Thoracic aorta (tissue), 2 donors: ENCODE data around the gene PDE7B. TPM values are rescaled to one million over a fixed set of nuclear protein-coding genes. Genes with fewer than 3 reads are reported as not detected.
A peak's percentile ranks its signal among the peaks of the same experiment; 100 is the strongest.

Source experiments
- ATAC-seq: fragments of 150-250 bp; one replicate; pipeline ENCODE4 v1.8.0; 2017; ENCODE audit warnings: low read depth; ENCODE audit not compliant: insufficient number of reproducible peaks, low FRiP score
- DNase-seq: peaks from one replicate; pipeline ENCODE4 v3.0.0-alpha.2; 2020; ENCODE audit warnings: low spot score
- H3K27ac ChIP-seq, 2 donors: fragments of 200-600 bp; sonication (generic); 1 replicate in 1 of 2; 2 replicates in 1 of 2; pipeline ENCODE4 v1.5.1; 2016; ENCODE audit warnings: mild to moderate bottlenecking in 2 of 2, moderate library complexity in 2 of 2
- H3K27me3 ChIP-seq: fragments of 200-600 bp; sonication (generic); replicated peaks from 2 replicates; pipeline ENCODE4 v1.6.0; 2016; ENCODE audit warnings: mild to moderate bottlenecking; ENCODE audit not compliant: insufficient read depth
- H3K36me3 ChIP-seq: fragments of 200-600 bp; sonication (generic); one replicate; pipeline ENCODE4 v1.5.1; 2016
- H3K4me1 ChIP-seq, 2 donors: fragments of 200-600 bp; sonication (generic); 1 replicate in 1 of 2; 2 replicates in 1 of 2; pipeline versions ENCODE4 v1.5.1 to v1.6.0; 2016; ENCODE audit warnings: low read depth in 2 of 2, mild to moderate bottlenecking in 1 of 2; ENCODE audit not compliant: control insufficient read depth in 1 of 2
- H3K4me3 ChIP-seq: fragments of 200-600 bp; sonication (generic); 2 replicates; pipeline ENCODE4 v1.5.1; 2016; ENCODE audit warnings: mild to moderate bottlenecking
- H3K9me3 ChIP-seq: fragments of 200-600 bp; sonication (generic); 2 replicates; pipeline ENCODE4 v1.5.1; 2016
- total RNA-seq, 2 donors: library from RNA; depleted of rRNA; stranded (reverse); fragments of >200 nt; gene quantifications; one replicate each; pipeline versions ENCODE4 v1.1.0 to v1.2.3, GENCODE V29; 2016
- TF ChIP-seq, protein P1 (sequence below): fragments of 200-600 bp; sonication (generic); IDR thresholded peaks from one replicate; pipeline ENCODE4 v1.5.1; 2019; ENCODE audit warnings: antibody characterized with exemption

PDE7B gene
- total RNA-seq, 2 donors from 2014 or later = 2.6 to 13.2 TPM

DNA sequence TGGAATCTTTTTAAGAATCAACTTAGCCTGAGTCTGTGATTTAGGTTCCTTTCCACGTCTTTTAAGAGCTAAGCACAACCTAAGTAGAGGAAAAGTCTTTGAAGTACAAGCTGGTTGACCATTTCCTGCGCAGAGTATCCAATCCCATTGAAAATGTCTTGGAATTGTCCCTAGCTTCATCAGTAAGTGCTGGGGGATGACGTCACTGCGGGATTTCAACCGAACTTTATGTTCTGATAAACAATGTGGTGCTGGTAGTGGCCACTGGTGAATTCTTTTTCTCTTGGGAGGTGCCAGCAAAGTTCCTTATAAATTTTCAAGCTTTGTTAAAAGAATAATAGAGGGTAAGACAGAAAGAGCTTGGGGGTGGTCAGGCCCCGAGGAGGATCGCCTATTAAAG lies 69.2 kb downstream of the PDE7B start:
- Histone ChIP-seq H3K4me3 (no peak overlapping the region), H3K27me3 (no peaks in the 10 kb centered on the region), H3K9me3 (no peaks in the 10 kb centered on the region), H3K27ac (no peak overlapping the region), H3K36me3 (no peaks in the 10 kb centered on the region), H3K4me1 (peaks cover 15 to 29% of the 10 kb centered on the region in 2 donors)
- no peak for ATAC-seq
- DNase-seq = no peak
- TF ChIP-seq, protein P1, sequence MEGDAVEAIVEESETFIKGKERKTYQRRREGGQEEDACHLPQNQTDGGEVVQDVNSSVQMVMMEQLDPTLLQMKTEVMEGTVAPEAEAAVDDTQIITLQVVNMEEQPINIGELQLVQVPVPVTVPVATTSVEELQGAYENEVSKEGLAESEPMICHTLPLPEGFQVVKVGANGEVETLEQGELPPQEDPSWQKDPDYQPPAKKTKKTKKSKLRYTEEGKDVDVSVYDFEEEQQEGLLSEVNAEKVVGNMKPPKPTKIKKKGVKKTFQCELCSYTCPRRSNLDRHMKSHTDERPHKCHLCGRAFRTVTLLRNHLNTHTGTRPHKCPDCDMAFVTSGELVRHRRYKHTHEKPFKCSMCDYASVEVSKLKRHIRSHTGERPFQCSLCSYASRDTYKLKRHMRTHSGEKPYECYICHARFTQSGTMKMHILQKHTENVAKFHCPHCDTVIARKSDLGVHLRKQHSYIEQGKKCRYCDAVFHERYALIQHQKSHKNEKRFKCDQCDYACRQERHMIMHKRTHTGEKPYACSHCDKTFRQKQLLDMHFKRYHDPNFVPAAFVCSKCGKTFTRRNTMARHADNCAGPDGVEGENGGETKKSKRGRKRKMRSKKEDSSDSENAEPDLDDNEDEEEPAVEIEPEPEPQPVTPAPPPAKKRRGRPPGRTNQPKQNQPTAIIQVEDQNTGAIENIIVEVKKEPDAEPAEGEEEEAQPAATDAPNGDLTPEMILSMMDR = no peak

DNA sequence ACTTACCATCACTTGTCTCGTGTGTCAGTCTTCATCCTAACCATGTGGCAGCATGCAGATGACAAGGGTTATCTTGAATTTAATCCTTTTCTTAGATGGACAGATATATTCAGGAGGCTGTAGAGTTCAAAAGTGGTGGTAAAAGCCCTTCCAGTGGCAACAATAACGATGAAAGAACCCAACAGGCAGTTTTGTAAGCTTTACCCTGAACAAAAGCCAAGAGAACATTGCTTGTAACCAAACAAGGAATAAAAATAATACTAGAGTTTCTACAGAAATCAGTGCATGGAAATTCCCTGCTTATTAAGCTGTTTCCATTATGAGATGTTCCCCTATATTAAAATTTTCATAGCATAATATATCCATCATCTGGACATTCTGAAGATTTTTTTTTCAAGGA lies 69.7 kb downstream of the PDE7B start:
- H3K27me3 ChIP-seq = no peaks in the 10 kb centered on the region
- H3K27ac ChIP-seq = no peak overlapping the region
- ATAC-seq (no peak), DNase-seq (no peak)
- TF ChIP-seq, protein P1 = no peak
- H3K4me1 ChIP-seq = peaks cover 15 to 29% of the 10 kb centered on the region in 2 donors
- no peaks in the 10 kb centered on the region for H3K9me3 ChIP-seq
- no peak overlapping the region for H3K4me3 ChIP-seq
- H3K36me3 ChIP-seq = no peaks in the 10 kb centered on the region

DNA sequence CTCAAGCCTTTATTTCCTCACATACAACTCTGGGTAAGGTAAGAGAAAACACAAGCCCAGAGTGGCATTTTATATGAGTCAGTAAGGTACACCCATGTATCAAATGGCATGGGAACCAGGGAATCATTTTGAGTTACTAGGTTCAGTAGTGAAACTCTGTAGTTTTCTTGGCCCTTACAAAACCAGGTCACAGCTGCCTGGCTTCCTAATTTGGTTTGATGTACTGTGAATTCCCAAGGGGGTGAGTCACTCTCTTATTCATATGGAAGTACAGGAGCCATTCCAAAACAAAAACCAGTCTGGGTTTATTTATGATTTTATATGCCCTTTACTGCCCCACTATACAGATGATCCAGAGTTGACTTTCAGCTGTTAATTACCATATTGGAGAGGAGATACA lies 70.7 kb downstream of the PDE7B start:
- Histone ChIP-seq H3K36me3 (no peaks in the 10 kb centered on the region), H3K27me3 (no peaks in the 10 kb centered on the region), H3K4me3 (no peak overlapping the region), H3K4me1 (peaks cover 15 to 29% of the 10 kb centered on the region in 2 donors), H3K9me3 (no peaks in the 10 kb centered on the region), H3K27ac (peak overlapping the region in 1 of 2 donors; percentile 1)
- no peak for DNase-seq
- TF ChIP-seq, protein P1 = no peak
- peak; percentile 95 for ATAC-seq

DNA sequence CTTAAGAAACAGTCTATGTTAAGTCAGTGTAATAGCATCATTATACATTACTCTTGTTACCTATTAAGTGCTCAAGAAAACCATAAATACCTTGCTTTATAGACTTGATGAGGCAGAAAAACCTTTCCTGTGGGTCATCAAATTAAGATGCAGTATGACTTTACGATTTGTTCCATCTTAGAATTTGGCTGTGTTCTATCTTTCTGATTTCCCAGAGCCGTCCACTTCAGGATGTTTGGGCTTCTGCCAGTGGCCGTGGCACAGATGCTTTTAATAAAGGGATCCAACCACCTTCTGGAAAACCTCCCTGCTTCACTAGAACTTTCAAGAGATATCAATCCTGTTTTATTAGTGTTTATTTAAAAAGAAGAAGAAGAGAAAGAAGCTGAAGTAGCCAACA lies 71.2 kb downstream of the PDE7B start:
- TF ChIP-seq, protein P1 = no peak
- no peaks in the 10 kb centered on the region for H3K36me3 ChIP-seq
- H3K27me3 ChIP-seq = no peaks in the 10 kb centered on the region
- no peaks in the 10 kb centered on the region for H3K9me3 ChIP-seq
- peaks cover 15 to 29% of the 10 kb centered on the region in 2 donors for H3K4me1 ChIP-seq
- no peak for DNase-seq
- peak overlapping the region in 1 of 2 donors; percentile 1 for H3K27ac ChIP-seq
- H3K4me3 ChIP-seq = no peak overlapping the region
- ATAC-seq = no peak

DNA sequence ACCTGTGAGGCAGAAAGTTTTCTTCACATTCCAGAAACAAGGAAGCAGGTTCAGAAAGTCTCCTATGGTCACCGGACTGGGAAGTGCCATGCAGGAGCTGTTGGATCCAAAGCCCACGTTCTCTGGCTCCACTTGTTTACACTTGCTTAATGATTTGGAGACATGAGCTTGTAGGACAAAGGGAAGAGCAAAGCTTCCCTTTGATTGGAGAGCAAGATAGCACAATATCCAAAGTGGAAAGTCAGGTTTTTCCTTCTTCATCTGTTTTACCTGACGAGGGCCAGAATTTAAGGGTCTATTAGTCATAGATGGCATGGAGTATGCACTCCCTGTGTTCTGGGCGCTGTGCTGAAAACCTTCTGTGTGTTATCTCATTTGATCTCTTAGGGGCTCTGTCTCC lies 81.2 kb downstream of the PDE7B start:
- H3K4me1 ChIP-seq = peaks cover 5 to 15% of the 10 kb centered on the region in 2 donors
- no peak overlapping the region for H3K27ac ChIP-seq
- H3K4me3 ChIP-seq = no peak overlapping the region
- no peaks in the 10 kb centered on the region for H3K9me3 ChIP-seq
- TF ChIP-seq, protein P1 = no peak
- no peaks in the 10 kb centered on the region for H3K36me3 ChIP-seq
- H3K27me3 ChIP-seq = no peaks in the 10 kb centered on the region
- no peak for DNase-seq
- ATAC-seq = no peak
